ENCODE data around the gene RASAL2. TPM values are rescaled to one million over a fixed set of nuclear protein-coding genes. Genes with fewer than 3 reads are reported as not detected.

The RASAL2 gene
- total and polyA plus RNA-seq, 2 donors (not counting 1 experiment from before 2014, with no cell fraction given) = 0.12 TPM; not detected in 1

- no peaks in the 10 kb centered on the region for H3K9me3 ChIP-seq (ENCODE audit: control extremely low read depth in 1 of 3, control insufficient read depth in 2 of 3, insufficient read depth in 1 of 3, low read length in 2 of 3)
- no peaks in the 10 kb centered on the region for H3K36me3 ChIP-seq (replicated peaks in 1 of 2; ENCODE audit: control extremely low read depth in 1 of 2, control insufficient read depth in 1 of 2, extremely low read depth in 1 of 2, insufficient read depth in 2 of 2, low read length in 1 of 2)
- H3K79me2 ChIP-seq (ENCODE audit: control insufficient read depth, insufficient read depth, low read length) = no peaks in the 10 kb centered on the region
- POLR2A ChIA-PET = no interaction called here
- H3K4me2 ChIP-seq (replicated peaks; ENCODE audit: low read depth, low read length, poor library complexity, severe bottlenecking) = no peak overlapping the region
- 100% methylated on average over 2 of the region's 7 CpGs for WGBS (ENCODE audit: insufficient coverage)
- H4K20me1 ChIP-seq (ENCODE audit: control insufficient read depth, insufficient read depth, low read length, poor library complexity, severe bottlenecking) = no peaks in the 10 kb centered on the region
- ATAC-seq (ENCODE audit: low read depth) (no peak), DNase-seq (no peak)
- H3K27me3 ChIP-seq (replicated peaks in 1 of 4; ENCODE audit: control extremely low read depth in 1 of 4, control insufficient read depth in 3 of 4, insufficient read depth in 4 of 4, low read length in 3 of 4) = no peaks in the 10 kb centered on the region
- H3K9me3 Mint-ChIP-seq (ENCODE audit: insufficient read depth) = no peaks in the 10 kb centered on the region
- TF ChIP-seq CTCF (IDR thresholded peaks at IDR 0.05) = no peak
- TF ChIP-seq EZH2 (IDR thresholded peaks at IDR 0.05; ENCODE audit: borderline replicate concordance, insufficient read depth, low read depth, low read length, poor library complexity, severe bottlenecking) = no peak
- H3K4me3 ChIP-seq (ENCODE audit: control extremely low read depth in 1 of 5, extremely low read depth in 1 of 5, insufficient read depth in 1 of 5, low read depth in 2 of 5, low read length in 4 of 5) = no peak overlapping the region
- CTCF ChIA-PET = no interaction called here
- no peak overlapping the region for H2AFZ ChIP-seq (ENCODE audit: insufficient read depth, low read depth, low read length, poor library complexity, severe bottlenecking)
- H3K4me1 ChIP-seq (ENCODE audit: control insufficient read depth in 2 of 2, insufficient read depth in 2 of 2, low read length in 2 of 2) = no peaks in the 10 kb centered on the region
- H3K27ac ChIP-seq (ENCODE audit: low read length in 2 of 2) = no peak overlapping the region
- peaks cover 10% of the 10 kb centered on the region for H3K27me3 Mint-ChIP-seq
- H3K27ac Mint-ChIP-seq = no peak overlapping the region
- no peak overlapping the region for H3K9ac ChIP-seq (ENCODE audit: low read length)
- intact Hi-C loops (cut with micrococcal nuclease) = no loop called here
- H3K4me3 Mint-ChIP-seq = no peak overlapping the region
- no peaks in the 10 kb centered on the region for H3K4me1 Mint-ChIP-seq
These were observed 237.1 kb downstream of the RASAL2 start for GRCh38 chr1:178330848-178331497.

GRCh38 chr1:178335426-178335825, 241.5 kb downstream of the RASAL2 start:
- intact Hi-C loops (cut with micrococcal nuclease) = no loop called here
- no peaks in the 10 kb centered on the region for H4K20me1 ChIP-seq (ENCODE audit: control insufficient read depth, insufficient read depth, low read length, poor library complexity, severe bottlenecking)
- H3K9me3 ChIP-seq (ENCODE audit: control extremely low read depth in 1 of 3, control insufficient read depth in 2 of 3, insufficient read depth in 1 of 3, low read length in 2 of 3) = no peaks in the 10 kb centered on the region
- H3K27ac ChIP-seq (ENCODE audit: low read length in 2 of 2) = no peak overlapping the region
- ChIA-PET CTCF (no interaction called here), POLR2A (no interaction called here)
- H3K4me2 ChIP-seq (replicated peaks; ENCODE audit: low read depth, low read length, poor library complexity, severe bottlenecking) = no peak overlapping the region
- no peaks in the 10 kb centered on the region for H3K4me1 ChIP-seq (ENCODE audit: control insufficient read depth in 2 of 2, insufficient read depth in 2 of 2, low read length in 2 of 2)
- H3K4me3 ChIP-seq (ENCODE audit: control extremely low read depth in 1 of 5, extremely low read depth in 1 of 5, insufficient read depth in 1 of 5, low read depth in 2 of 5, low read length in 4 of 5) = no peak overlapping the region
- peaks cover 7% of the 10 kb centered on the region for H3K27me3 Mint-ChIP-seq
- H3K9ac ChIP-seq (ENCODE audit: low read length) = no peak overlapping the region
- H3K36me3 ChIP-seq (replicated peaks in 1 of 2; ENCODE audit: control extremely low read depth in 1 of 2, control insufficient read depth in 1 of 2, extremely low read depth in 1 of 2, insufficient read depth in 2 of 2, low read length in 1 of 2) = no peaks in the 10 kb centered on the region
- no peaks in the 10 kb centered on the region for H3K27me3 ChIP-seq (replicated peaks in 1 of 4; ENCODE audit: control extremely low read depth in 1 of 4, control insufficient read depth in 3 of 4, insufficient read depth in 4 of 4, low read length in 3 of 4)
- DNase-seq (no peak), ATAC-seq (ENCODE audit: low read depth) (no peak)
- H3K4me1 Mint-ChIP-seq = no peaks in the 10 kb centered on the region
- H3K79me2 ChIP-seq (ENCODE audit: control insufficient read depth, insufficient read depth, low read length) = no peaks in the 10 kb centered on the region
- H3K9me3 Mint-ChIP-seq (ENCODE audit: insufficient read depth) = no peaks in the 10 kb centered on the region
- no peak overlapping the region for H3K4me3 Mint-ChIP-seq
- no peak overlapping the region for H2AFZ ChIP-seq (ENCODE audit: insufficient read depth, low read depth, low read length, poor library complexity, severe bottlenecking)
- WGBS (ENCODE audit: insufficient coverage) = 100% methylated on average over 2 of the region's 3 CpGs
- H3K27ac Mint-ChIP-seq = no peak overlapping the region
- TF ChIP-seq CTCF (IDR thresholded peaks at IDR 0.05) = no peak
- TF ChIP-seq EZH2 (IDR thresholded peaks at IDR 0.05; ENCODE audit: borderline replicate concordance, insufficient read depth, low read depth, low read length, poor library complexity, severe bottlenecking) = no peak
